ENCODE measurements around the gene CD58.
"Not testable (repeated sequence)": the region's sequence is repeated elsewhere in the genome, so short reads cannot be mapped to it uniquely, and the experiment has no call there.

DNA sequence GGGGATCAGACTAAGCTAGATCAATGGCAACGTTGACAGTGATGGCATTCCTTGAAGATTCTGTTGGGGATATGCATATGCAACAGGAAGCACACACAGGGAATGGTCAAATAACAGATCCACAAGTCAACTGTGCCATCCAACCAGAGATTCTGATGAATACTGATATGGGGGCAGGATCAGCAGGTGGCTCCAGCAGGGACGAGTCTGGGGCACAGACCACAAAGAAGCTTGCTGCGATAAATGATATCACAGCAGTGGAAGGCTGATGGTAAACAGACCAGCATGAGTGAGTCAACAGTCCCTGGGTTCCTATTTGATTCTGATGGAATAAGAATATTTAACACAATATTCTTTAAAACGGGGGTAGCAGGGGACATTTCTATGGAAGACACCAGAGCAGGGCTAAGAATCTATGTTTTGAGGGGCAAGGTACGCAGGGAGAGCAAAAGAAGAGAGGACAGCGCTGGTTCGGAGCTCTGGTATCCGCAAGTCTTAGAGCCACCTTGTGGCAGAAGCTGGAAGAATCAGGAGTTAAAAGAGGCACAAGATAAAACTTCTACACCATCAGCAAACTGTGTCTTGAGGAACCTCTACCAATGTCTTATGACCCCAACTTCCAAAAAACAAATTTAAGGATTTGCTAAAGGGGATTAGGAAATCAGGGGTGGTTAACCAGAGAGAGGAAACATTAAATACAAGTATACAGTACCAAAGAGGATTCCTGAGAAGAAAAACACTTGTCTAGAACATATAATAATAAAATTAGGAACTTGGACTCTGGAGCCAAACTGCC is 25.3 kb upstream of the CD58 start:
- TF ChIP-seq, protein P1, sequence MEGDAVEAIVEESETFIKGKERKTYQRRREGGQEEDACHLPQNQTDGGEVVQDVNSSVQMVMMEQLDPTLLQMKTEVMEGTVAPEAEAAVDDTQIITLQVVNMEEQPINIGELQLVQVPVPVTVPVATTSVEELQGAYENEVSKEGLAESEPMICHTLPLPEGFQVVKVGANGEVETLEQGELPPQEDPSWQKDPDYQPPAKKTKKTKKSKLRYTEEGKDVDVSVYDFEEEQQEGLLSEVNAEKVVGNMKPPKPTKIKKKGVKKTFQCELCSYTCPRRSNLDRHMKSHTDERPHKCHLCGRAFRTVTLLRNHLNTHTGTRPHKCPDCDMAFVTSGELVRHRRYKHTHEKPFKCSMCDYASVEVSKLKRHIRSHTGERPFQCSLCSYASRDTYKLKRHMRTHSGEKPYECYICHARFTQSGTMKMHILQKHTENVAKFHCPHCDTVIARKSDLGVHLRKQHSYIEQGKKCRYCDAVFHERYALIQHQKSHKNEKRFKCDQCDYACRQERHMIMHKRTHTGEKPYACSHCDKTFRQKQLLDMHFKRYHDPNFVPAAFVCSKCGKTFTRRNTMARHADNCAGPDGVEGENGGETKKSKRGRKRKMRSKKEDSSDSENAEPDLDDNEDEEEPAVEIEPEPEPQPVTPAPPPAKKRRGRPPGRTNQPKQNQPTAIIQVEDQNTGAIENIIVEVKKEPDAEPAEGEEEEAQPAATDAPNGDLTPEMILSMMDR (optimal IDR thresholded peaks at IDR 0.05 in 1 of 3, IDR thresholded peaks at IDR 0.05 in 1 of 3, conservative IDR thresholded peaks at IDR 0.05 in 1 of 3; ENCODE audit: extremely low read depth in 1 of 3, insufficient read depth in 2 of 3, low read length in 3 of 3), result peak; percentile 12 to 47 (median 43)
- TF ChIP-seq EZH2 (IDR thresholded peaks at IDR 0.05; ENCODE audit: low read length), result not testable (repeated sequence)

All from keratinocyte (primary cell).